ENCODE measurements around the gene DLG4.

Gene DLG4

GRCh38 chr17:7141824-7142223 is 77.8 kb downstream of the DLG4 start:
- DNase-seq, result no peak

- DNase-seq, result no peak
Observed at GRCh38 chr17:7139400-7139799, 80.2 kb downstream of the DLG4 start.

DNA sequence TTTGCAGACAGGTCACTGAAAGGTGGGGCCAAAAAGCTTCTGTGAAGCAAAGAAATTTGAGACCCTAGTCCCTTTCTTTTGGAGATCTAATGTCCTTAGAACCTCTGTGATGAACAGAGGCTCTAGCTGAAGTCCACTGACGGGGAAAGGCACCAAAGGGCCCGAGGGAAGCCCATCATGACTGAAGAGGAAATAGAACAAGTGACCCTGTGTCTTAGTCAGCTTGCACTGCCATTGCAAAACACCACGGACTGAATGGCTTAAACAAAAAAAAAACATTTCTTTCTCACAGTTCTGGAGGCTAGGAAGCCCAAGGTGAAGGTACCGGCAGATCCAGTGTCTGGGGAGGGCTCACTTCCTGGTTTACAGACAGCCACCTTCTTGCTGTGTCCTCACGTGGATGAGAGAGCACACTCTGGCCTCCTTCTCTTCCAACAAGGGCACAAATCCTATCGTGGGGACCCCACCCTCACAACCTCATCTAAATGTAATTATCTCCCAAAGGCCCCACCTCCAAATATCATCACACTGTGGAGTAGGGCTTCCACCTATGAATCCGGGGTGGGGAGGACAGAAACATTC is 80.7 kb downstream of the DLG4 start:
- DNase-seq, result no peak

GRCh38 chr17:7137171-7137943 is 82.3 kb downstream of the DLG4 start:
- DNase-seq, result no peak

Data from right forelimb (tissue), 1 donor.